ENCODE data around the gene EFCC1. TPM values are rescaled to one million over a fixed set of nuclear protein-coding genes. Genes with fewer than 3 reads are reported as not detected.

The EFCC1 gene
- total RNA-seq, 2 experiments from 2014 or later, result not detected

- POLR2A ChIA-PET, result interaction anchor here (1.1 kb wide), 1 partner anchor 238 kb away, joined by 3 read pairs; no protein-coding TSS in a partner anchor
- CTCF ChIA-PET, result no interaction called here
- no peak overlapping the region for H3K27ac Mint-ChIP-seq
These were observed 38.4 kb downstream of the EFCC1 start for GRCh38 chr3:129039271-129040038.

DNA sequence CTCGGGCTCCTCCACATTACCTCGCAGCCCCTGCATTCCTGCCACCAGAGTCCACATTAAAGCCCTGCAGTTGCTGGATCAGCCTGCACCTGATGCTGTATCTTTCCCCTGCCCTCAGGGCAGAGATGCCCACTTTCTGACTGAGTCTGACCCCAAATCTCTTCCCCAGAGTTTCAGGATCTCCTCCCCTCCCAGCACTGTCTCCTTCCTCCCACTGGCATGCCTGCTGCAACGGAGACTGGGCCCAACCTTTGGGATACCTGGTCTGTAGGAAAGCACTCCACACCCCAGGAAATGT, 38.9 kb downstream of the EFCC1 start:
- DNase-seq, result no peak
- Mint-ChIP-seq H3K27me3 (peaks cover 39% of the 10 kb centered on the region), H3K36me3 (ENCODE audit: low read depth) (no peaks in the 10 kb centered on the region), H3K27ac (no peak overlapping the region), H3K9me3 (no peaks in the 10 kb centered on the region), H3K4me3 (no peak overlapping the region), H3K4me1 (peaks cover 6% of the 10 kb centered on the region)
- CTCF ChIA-PET, result no interaction called here
- POLR2A ChIA-PET, result interaction anchor here (1.1 kb wide), 1 partner anchor 237 kb away, joined by 3 read pairs; no protein-coding TSS in a partner anchor

More at GRCh38 chr3:129039271-129040038, 38.4 kb downstream of the EFCC1 start:
- no peaks in the 10 kb centered on the region for H3K36me3 Mint-ChIP-seq (ENCODE audit: low read depth)
- H3K9me3 Mint-ChIP-seq, result no peaks in the 10 kb centered on the region
- peaks cover 35% of the 10 kb centered on the region for H3K27me3 Mint-ChIP-seq
- H3K4me3 Mint-ChIP-seq, result no peak overlapping the region
- H3K4me1 Mint-ChIP-seq, result peaks cover 4% of the 10 kb centered on the region
- DNase-seq, result no peak

DNA sequence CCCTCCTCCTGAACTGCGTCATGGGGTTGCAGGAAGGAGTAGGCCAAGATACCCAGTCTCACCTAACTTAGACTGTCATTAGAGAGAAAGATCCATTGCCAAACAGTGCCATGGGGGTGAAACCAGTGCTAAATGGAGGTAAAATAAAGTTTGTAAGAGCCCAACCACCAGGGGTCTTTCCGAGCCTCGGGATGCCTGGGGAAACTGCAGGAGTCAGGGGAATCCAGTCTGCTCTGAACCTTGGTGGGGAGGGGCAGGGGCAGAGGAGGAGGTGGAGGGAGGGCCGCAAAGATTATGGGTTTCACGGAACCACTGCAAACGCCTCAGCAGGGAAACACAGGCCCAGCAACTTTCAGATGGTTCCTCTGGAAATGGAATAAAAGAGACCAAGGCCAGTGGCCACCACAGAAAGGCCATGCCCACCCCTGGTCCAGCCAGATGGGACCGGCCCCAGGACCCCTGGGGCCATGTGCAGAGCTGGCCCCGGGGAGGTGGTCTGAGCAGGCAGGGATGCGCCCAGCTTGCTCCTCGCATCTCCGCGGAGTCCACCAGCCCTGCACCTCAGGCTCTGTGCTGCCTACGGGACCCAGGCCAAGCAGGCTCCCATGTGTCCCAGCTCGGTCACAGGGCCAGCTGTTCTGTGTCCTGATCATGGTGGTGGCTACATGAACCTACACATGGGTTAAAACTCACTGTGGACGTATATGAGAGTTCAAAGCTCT, 39.6 kb downstream of the EFCC1 start:
- CTCF ChIA-PET, result interaction anchor here (0.6 to 2.6 kb wide), 4 partner anchors 13 to 287 kb away, joined by 3 to 13 read pairs (median 4); no protein-coding TSS in a partner anchor
- no peaks in the 10 kb centered on the region for H3K36me3 Mint-ChIP-seq (ENCODE audit: low read depth)
- no peak for DNase-seq
- no peak overlapping the region for H3K27ac Mint-ChIP-seq
- peaks cover 39% of the 10 kb centered on the region for H3K27me3 Mint-ChIP-seq
- H3K9me3 Mint-ChIP-seq, result no peaks in the 10 kb centered on the region
- H3K4me1 Mint-ChIP-seq, result peaks cover 7% of the 10 kb centered on the region
- no peak overlapping the region for H3K4me3 Mint-ChIP-seq
- POLR2A ChIA-PET, result no interaction called here

DNA sequence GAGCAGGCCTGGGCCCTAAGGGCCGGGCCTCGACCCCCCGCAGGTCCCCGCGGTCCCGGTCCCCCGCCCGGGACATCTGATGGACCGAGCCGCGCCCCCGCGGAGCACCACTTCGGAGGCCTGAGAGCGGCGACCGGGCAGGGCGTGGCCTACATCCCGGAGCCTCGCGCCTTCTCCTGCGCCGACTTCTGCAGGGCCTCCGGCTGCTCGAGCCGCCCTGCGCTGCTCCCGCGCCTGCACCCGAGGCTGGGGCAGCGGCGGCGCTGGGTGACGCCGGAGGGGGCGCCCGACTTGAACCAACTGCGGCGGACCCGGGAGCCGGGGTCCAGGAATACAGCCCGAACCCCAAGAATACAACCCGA, 44.6 kb downstream of the EFCC1 start:
- Mint-ChIP-seq H3K27ac (no peak overlapping the region), H3K36me3 (ENCODE audit: low read depth) (peaks cover 4% of the 10 kb centered on the region), H3K4me3 (no peak overlapping the region), H3K9me3 (peaks cover 6% of the 10 kb centered on the region), H3K27me3 (peaks cover 38% of the 10 kb centered on the region), H3K4me1 (peaks cover 4% of the 10 kb centered on the region)
- CTCF ChIA-PET, result interaction anchor here (0.8 kb wide), 1 partner anchor 75 kb away, joined by 3 read pairs; no protein-coding TSS in a partner anchor
- POLR2A ChIA-PET, result interaction anchor here (1.3 kb wide), 1 partner anchor 76 kb away, joined by 3 read pairs; the partner anchor contains the start of gene RAB43
- DNase-seq, result peak; percentile 53

DNA sequence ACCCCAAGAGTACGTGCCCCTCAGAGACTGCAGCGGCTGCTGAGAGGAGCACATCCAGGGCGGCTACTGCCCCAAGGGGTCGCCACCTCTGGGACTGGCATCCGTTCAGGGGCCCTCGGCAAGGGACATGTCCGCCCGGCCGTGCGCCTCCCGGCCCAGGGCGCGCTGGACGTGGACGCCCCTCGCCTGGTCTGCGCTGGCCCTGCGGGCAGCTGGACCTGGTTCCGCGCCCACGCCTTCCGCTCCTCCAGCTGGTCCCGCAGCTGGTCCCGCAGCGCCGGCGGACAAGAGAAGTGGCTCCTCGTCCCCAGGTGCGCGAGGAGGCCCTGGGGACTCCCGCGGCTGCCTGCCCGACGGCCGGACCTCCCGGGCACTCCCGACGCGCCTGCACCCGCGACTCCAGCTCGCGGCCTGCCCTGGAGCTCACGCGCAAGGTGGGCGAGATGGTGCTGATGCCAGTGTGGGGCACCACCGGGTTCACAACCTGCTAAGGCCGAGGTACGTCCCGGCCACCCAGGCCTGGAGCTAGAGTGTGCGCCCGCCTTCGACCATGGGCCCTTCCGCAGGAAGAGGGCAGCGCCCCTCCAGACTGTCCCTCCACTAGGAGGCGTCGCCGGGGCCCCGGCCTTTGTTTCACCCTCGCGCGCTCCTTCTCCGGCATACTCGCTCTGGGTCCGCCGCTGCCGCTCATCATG, 45.1 kb downstream of the EFCC1 start:
- H3K27ac Mint-ChIP-seq, result no peak overlapping the region
- H3K27me3 Mint-ChIP-seq, result peaks cover 38% of the 10 kb centered on the region
- peaks cover 6% of the 10 kb centered on the region for H3K9me3 Mint-ChIP-seq
- peaks cover 4% of the 10 kb centered on the region for H3K36me3 Mint-ChIP-seq (ENCODE audit: low read depth)
- POLR2A ChIA-PET, result interaction anchor here (0.7 to 1.3 kb wide), 2 partner anchors 74 to 76 kb away, joined by 3 read pairs; partner anchors contain the start of gene RAB43
- DNase-seq, result no peak
- peak overlapping the region; percentile 13 for H3K4me3 Mint-ChIP-seq
- CTCF ChIA-PET, result interaction anchor here (0.8 kb wide), 1 partner anchor 74 kb away, joined by 3 read pairs; no protein-coding TSS in a partner anchor
- peaks cover 4% of the 10 kb centered on the region for H3K4me1 Mint-ChIP-seq

GRCh38 chr3:129046732-129047552, 45.8 kb downstream of the EFCC1 start:
- CTCF ChIA-PET, result interaction anchor here (0.8 to 1.0 kb wide), 2 partner anchors 74 to 77 kb away, joined by 3 read pairs; no protein-coding TSS in a partner anchor
- peaks cover 4% of the 10 kb centered on the region for H3K4me1 Mint-ChIP-seq
- peak overlapping the region; percentile 13 for H3K4me3 Mint-ChIP-seq
- peaks cover 6% of the 10 kb centered on the region for H3K9me3 Mint-ChIP-seq
- peaks cover 4% of the 10 kb centered on the region for H3K36me3 Mint-ChIP-seq (ENCODE audit: low read depth)
- POLR2A ChIA-PET, result interaction anchor here (0.7 to 1.3 kb wide), 2 partner anchors 74 to 75 kb away, joined by 3 read pairs; partner anchors contain the start of gene RAB43
- DNase-seq, result no peak
- no peak overlapping the region for H3K27ac Mint-ChIP-seq
- peaks cover 35% of the 10 kb centered on the region for H3K27me3 Mint-ChIP-seq

DNA sequence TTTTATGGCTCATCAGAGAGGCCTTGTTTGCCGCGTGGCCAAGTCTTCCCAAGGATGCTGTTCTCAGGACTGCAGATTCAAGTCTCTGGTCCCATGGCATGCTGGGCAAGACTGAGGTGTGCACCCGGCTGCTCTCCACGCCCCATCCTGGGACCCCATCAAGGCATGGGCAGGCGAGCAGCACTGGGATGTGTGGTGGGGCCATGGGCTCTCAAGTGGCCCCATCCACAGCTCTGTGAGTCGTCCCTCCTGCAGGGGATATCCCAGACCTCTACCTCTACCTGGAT, 46.4 kb downstream of the EFCC1 start:
- H3K27ac Mint-ChIP-seq, result no peak overlapping the region
- H3K36me3 Mint-ChIP-seq (ENCODE audit: low read depth), result peaks cover 4% of the 10 kb centered on the region
- peaks cover 29% of the 10 kb centered on the region for H3K27me3 Mint-ChIP-seq
- ChIA-PET CTCF (interaction anchor here (1.0 kb wide), 1 partner anchor 77 kb away, joined by 3 read pairs; no protein-coding TSS in a partner anchor), POLR2A (no interaction called here)
- peaks cover 4% of the 10 kb centered on the region for H3K4me1 Mint-ChIP-seq
- no peak overlapping the region for H3K4me3 Mint-ChIP-seq
- H3K9me3 Mint-ChIP-seq, result peaks cover 6% of the 10 kb centered on the region
- no peak for DNase-seq

DNA sequence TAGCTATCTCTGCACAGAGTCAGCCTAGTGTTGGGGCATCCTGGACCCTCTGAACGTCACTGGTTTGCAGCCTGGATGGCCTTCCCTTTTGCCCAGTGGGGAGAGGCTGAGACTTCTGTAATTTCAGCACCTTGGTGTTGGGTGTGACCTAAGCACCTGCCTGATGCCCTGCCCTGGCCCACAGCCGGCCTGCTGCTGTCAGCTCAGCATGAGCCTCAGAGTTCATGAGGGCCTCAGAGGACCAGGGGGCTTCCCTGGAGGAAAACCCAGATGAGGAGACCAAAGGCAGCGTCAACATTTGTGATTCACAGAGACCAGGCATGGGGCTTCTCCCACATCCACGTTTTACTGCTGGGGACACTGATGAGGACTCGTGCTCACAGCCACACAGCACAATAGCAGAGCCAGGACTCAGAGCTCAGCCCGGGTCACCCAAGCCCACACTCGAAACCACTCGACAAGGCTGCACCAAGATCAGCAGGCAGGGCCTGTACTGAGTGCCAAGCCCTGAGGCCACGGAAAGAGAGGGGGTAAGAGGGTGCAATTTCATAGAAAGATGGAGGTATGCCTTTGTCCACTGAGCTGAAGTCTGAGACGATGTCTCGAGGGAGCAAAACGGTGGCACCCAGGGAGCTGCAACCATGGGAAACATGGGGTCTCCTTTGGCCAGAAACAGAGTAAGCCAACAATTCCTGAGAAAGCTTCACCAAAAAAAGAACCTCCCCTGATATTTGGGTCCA, 49.6 kb downstream of the EFCC1 start:
- POLR2A ChIA-PET, result interaction anchor here (4.2 kb wide), 1 partner anchor 71 kb away, joined by 61 read pairs; the partner anchor contains the start of gene RAB43
- no peak for DNase-seq
- H3K36me3 Mint-ChIP-seq (ENCODE audit: low read depth), result peaks cover 4% of the 10 kb centered on the region
- H3K4me1 Mint-ChIP-seq, result peaks cover 7% of the 10 kb centered on the region
- H3K27me3 Mint-ChIP-seq, result peaks cover 10% of the 10 kb centered on the region
- CTCF ChIA-PET, result interaction anchor here (0.8 to 7.1 kb wide), 7 partner anchors 19 to 199 kb away, joined by 3 to 80 read pairs (median 31); partner anchors contain the start of gene COPG1
- peaks cover 6% of the 10 kb centered on the region for H3K9me3 Mint-ChIP-seq
- no peak overlapping the region for H3K4me3 Mint-ChIP-seq
- H3K27ac Mint-ChIP-seq, result no peak overlapping the region

DNA sequence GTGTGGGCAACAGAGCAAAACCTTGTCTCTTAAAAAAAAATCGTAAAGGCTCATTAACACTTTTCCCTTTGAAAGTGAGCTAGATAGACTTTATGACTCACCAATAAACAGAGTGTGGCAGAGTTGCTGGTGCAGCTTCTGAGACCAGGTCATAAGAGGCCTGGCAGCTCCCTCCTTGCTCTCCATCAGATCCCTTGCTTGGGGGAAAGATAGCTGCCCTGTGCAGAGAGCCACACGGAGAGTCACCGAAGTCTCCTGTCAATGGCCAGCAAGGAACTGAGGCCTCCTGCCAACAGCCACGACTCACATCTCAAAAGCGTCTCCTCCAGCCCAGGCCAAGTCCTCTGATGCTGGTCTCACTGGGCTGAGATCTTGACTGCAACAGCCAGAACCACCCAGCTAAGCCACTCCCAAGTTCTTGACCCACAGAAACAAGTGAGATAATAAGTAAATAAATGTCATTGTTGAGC, 50.8 kb downstream of the EFCC1 start:
- Mint-ChIP-seq H3K27me3 (peaks cover 15% of the 10 kb centered on the region), H3K27ac (no peak overlapping the region), H3K4me3 (no peak overlapping the region), H3K36me3 (ENCODE audit: low read depth) (peaks cover 4% of the 10 kb centered on the region), H3K9me3 (peaks cover 6% of the 10 kb centered on the region), H3K4me1 (peaks cover 7% of the 10 kb centered on the region)
- ChIA-PET CTCF (interaction anchor here (0.5 to 7.1 kb wide), 18 partner anchors 10 to 414 kb away, joined by 3 to 80 read pairs (median 7); partner anchors contain the start of genes COPG1 and RAB43), POLR2A (interaction anchor here (0.6 to 4.2 kb wide), 7 partner anchors 69 to 265 kb away, joined by 3 to 61 read pairs (median 5); partner anchors contain the start of genes COPG1 and RAB43)
- DNase-seq, result no peak

GRCh38 chr3:129052675-129053074, 51.6 kb downstream of the EFCC1 start:
- peaks cover 7% of the 10 kb centered on the region for H3K4me1 Mint-ChIP-seq
- no peak overlapping the region for H3K4me3 Mint-ChIP-seq
- H3K36me3 Mint-ChIP-seq (ENCODE audit: low read depth), result peaks cover 4% of the 10 kb centered on the region
- ChIA-PET CTCF (interaction anchor here (0.8 to 7.1 kb wide), 28 partner anchors 9 to 264 kb away, joined by 3 to 80 read pairs (median 7); partner anchors contain the start of genes COPG1 and RAB43), POLR2A (interaction anchor here (1.2 to 4.2 kb wide), 10 partner anchors 13 to 264 kb away, joined by 3 to 61 read pairs (median 6); partner anchors contain the start of genes COPG1 and RAB43)
- H3K9me3 Mint-ChIP-seq, result peaks cover 6% of the 10 kb centered on the region
- peaks cover 18% of the 10 kb centered on the region for H3K27me3 Mint-ChIP-seq
- no peak for DNase-seq
- H3K27ac Mint-ChIP-seq, result peak overlapping the region; percentile 28

GRCh38 chr3:129054605-129055104, 53.6 kb downstream of the EFCC1 start:
- no peaks in the 10 kb centered on the region for H3K9me3 Mint-ChIP-seq
- no peak for DNase-seq
- no peak overlapping the region for H3K27ac Mint-ChIP-seq
- no peak overlapping the region for H3K4me3 Mint-ChIP-seq
- CTCF ChIA-PET, result interaction anchor here (1.5 to 7.1 kb wide), 9 partner anchors 8 to 191 kb away, joined by 5 to 80 read pairs (median 28); partner anchors contain the start of gene RAB43
- POLR2A ChIA-PET, result interaction anchor here (0.6 to 4.2 kb wide), 5 partner anchors 38 to 195 kb away, joined by 3 to 61 read pairs (median 7); partner anchors contain the start of genes COPG1 and RAB43
- no peaks in the 10 kb centered on the region for H3K36me3 Mint-ChIP-seq (ENCODE audit: low read depth)
- peaks cover 12% of the 10 kb centered on the region for H3K27me3 Mint-ChIP-seq
- peaks cover 10% of the 10 kb centered on the region for H3K4me1 Mint-ChIP-seq

All from activated CD4-positive, alpha-beta memory T cell treated with anti-CD3 and anti-CD28 coated beads, Interleukin-2, amount 10 ng/mL, durations not matched to agents 7 days and 5 days (primary cell).